Measurements from ENCODE around the gene KLK12.

The KLK12 gene

DNA sequence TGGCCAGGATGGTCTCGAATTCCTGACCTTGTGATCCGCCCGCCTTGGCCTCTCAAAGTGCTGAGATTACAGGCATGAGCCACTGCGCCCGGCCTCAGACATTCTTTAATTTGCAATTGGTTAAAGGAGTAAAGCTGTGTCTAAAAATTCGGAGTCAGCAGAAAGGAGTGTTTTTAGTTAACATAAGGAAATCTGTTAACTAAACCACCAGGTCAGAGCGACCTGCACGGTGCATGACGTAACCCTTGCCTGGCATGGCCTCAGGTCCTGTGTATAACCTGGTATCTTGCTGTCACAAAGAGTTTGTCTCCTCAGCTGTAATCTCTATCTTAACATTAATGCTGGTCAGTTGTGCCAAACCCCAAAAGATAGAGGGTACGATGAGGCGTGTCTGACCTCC is 9.5 kb upstream of the KLK12 start:
- no peak for DNase-seq

DNA sequence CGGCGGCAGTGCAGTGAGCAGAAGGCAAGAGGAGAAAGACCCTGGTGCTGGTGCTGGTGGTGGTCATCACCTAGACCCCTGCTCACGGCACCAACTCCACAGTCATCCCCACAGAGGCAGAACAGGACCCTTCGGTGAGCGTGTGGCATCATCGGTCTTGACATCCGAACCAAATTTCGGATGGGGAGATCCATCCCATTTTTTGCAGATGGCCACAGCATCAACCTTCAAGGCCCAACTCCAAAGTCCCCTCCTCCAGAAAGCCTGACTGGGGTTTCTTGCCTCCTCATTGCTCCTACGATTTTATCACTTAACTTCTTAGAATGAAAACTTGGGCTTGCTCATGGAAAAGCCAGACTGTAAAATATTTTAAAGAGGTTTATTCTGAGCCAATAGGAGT is 8.7 kb upstream of the KLK12 start:
- no peak for DNase-seq

DNA sequence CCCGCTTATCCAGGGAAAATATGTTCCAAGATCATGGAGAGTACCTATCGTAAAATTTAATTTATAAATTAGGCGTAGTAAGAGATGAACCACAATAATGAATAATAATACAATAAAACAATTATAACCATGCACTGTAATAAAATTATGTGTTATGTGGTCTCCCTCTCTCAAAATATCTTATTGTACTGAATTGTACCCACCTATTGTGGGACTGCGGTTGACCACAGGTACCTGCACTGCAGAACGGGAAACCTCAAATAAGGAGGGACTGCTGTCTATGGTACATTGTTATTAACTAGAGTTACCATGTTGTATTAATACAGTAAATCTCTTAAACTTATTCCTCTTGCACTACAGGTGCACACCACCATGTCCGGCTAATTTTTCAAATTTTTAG is 5.3 kb upstream of the KLK12 start:
- no peak for DNase-seq

DNA sequence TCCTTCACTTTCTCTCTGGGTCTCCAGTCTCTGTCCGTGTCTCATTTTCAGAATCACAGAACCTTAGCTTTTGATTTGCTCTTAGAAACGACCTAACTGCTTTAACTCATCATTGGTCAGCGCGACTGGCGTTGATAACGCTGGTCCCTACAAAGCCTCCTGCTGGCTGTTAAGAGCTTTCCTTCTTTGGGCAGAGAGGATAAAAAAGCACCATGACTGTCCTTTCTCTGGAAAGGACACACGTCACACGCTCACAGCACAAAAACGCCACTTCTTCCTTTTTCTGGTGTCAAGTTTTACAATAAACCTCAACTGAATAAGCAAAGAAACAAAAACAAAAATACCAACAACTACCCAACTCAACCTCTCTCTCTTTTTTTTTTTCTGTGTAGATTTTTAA is 1.7 kb upstream of the KLK12 start:
- DNase-seq, result no peak

DNA sequence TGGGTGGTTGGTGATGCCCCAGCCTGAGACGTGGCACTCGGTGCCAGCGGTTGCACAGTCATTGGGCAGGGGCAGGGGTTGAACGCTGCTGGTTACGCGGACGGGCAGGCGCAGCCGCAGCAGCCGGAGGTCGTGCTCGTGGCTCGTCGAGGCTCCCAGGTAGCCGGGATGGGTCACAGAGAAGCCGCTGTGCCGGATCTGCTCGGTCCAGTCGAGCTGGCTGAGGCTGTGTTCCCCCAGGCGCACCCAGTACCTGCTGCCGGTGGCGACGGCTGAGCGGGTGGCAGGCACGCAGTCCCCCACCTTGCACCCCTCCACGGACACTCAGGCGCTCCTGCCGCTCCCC is 2.9 kb downstream of the KLK12 start:
- no peak for DNase-seq

DNA sequence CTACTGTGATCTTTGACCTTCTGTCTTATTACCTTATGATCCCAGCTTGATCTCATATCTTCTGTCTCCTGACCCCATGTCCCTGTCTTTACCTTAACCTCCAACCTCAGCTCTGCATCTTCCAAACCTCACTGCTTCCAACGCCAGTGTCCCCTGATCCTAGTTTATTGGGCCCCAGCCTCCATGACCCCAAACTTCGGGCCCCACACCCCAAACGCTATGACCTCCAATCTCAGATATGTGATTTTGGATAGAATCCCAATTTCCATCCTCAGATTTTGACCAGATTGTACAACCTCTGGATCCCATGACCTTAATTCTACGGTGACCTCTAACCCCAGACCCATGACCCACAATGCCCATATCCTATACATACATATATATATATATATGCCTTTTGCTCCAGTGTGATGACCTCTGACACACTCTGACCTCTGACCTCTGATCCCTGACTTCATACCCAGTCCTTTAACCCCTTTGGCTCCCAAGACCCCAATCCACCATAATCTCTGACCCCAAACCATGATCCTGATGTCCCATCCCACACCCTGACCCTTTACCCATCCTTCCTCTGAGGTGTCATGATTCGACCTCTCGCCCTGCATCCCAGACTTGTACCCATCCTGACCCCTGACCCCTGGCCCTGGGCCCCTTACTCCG is 3.5 kb downstream of the KLK12 start:
- DNase-seq, result no peak

DNA sequence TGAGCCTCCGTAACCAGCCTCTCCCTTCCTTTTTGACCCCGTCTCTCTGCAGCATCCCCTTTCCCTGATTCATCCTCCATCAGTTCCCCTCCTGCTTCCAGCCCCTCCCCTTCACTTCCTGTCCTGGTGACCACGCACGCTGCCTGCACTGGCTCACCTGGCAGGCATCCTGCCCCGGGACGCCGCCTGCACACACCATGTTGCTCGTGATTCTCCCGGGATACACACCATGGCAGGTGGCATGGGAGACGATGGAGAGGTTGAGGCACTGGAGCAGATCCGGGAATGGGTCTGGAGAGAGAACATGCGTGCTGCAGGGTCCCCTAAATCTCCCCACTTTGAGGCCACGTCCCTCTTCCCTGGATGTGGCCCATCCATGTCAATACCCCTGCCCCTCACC is 4.2 kb downstream of the KLK12 start:
- no peak for DNase-seq

DNA sequence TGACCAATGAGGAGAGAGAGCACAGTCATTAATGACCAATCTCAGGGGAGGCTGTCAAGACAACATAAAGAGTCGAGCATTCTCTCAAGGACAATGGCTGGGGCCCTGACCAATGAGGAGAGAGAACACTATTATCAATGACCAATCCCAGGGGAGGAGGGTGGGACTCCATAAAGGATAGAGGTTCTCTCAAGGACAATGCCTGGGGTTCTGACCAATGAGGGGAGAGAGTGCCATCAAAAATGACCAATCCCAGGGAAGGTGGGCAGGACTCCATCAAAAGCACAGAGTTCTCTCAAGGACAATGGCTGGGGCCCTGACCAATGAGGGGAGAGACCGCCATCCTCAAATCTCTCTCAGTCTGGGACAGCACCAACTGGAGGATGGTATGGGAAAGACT is 5.1 kb downstream of the KLK12 start:
- DNase-seq, result no peak

DNA sequence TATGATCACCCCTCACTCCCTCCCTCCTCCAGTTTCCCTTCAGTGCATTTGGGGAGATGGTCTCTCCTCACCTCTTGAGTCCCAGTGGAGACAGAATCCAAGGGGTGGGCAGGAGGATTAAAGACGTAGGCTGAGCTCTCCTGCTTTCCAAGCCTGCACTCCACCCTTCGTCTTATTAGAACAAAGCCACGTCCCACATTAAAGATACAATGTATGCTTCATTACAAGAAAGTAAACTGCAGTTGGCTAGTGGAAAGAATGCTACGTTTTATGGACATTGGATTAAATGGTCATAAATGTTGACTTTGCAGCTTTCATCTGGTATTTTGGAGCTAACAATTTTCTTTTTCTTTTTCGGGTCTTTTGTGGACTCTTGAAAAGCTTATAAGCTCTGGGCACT is 6.9 kb downstream of the KLK12 start:
- no peak for DNase-seq

DNA sequence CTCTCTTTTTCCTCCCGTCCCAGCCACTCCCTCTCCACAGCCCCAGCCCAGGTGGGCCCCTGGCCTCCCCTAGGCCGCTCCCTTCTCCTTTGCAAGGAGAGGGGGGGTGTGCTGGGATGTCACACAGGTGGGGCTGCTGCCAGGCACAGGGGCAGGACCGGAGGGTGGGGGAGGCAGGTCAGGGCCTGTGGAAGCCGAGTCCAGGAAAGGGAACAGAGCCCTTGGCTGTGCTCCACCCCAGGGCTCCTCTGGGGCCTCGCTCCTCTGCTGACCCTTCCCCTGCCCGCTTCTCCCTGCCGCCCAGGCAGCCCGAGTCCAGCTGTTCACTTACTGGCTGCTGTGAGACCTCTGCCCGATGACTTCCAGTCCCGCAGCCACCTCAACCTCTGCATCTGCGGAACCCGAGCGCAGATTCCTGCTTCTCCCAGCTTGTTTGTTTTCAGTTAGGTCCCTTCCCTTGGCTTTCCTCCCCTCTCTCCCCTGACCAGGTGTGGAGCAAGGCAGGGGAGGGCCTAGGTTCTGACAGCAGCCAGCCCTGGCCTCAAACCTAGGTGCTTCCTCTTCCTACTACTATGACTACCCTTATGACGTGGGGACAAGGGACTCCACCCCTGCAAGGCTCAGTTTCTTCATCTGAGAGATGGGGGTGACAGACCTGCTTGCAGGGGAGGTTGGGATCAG is 7.5 kb downstream of the KLK12 start:
- no peak for DNase-seq

DNA sequence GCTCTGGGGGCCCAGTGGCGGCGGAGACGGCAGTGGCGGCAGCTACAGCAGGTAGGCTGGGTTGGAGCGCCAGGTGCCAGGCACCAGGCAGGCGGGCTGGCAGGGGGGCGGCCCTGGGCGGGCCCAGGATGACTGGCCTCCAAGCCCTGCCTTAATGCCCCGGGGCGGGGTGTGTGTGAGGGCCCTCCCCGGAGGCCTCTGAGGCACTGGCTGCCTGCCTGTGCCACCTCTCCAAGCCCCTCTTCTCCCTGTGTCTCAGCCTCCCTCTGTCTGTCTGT is 8.3 kb downstream of the KLK12 start, which contains the start of gene KLK11:
TSS of gene KLK11 (minus strand) at position 63 of the 278 bp plus-strand sequence. CDS start 985 bp downstream, outside the sequence.
- DNase-seq, result no peak

DNA sequence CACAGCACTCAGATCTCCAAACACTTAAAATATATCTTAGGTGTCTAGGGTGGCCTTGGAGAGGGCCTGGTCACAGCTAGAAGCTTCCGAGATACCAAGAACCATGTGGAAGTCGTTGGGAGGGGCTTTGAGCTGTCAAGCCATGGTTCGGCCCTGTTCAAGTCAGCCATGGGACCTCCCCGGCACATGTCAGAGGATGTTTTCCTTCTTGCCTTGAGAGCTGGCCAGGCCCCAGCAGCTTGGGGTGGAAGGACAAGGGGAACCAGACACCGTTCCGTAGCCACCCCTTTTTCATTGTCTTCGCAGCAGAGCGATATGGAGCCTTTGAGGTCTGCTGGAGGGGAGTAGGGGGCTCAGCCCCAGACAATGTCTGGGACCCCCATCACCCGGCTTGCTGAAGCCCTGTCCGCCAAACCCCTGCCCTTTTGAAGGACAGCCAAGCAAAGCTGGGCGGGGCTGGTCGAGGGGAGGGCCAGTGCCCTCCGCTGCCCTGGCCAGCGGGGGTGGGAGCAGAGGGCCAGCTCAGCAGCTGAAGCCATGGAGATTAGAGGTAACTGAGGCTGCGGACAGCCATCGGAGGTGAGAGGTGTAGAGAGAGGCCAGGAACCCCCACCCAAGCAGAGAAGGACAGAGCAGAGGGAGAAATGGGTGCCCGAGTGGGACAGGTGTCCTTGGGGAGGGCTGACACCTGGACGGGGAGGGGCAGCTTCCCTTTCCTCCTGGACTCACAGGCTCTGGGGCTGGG is 8.8 kb downstream of the KLK12 start:
- DNase-seq, result no peak

DNA sequence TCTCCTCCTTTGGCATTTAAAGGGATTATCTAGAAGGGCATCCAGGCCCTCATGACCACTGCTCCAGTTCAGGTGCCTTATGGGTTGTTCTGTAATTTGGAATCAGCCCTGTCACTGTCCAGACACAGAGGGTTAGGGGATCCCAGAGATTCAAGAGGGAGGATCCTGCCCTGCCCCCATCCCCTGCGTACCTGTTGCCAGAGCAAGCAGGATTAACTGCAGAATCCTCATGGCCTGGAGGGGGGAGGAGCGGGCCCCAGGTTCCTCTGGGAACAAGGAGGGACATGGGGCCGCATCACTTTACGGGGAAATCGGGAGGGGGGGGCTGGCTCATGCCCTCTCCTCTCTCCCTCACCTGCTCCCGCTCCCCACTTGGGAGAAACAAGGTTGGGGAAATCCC is 9.4 kb downstream of the KLK12 start:
- DNase-seq, result no peak

DNA sequence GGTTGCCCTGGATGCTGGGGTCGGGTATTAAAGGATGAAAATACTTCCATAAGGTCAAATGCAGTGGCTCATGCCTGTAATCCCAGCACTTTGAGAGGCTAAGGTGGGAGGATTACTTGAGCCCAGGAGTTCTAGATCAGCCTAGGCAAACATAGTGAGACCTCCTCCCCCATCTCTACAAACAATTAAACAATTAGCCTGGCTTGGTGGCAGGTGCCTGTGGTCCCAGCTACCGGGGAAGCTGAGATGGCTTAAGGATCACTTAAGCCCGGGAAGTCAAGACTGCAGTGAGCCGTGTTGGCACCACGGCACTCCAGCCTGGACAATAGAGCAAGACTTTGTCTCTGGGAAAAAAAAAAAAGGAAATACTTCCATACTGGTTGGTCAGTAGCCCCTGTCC is 9.9 kb downstream of the KLK12 start:
- DNase-seq, result no peak

DNA sequence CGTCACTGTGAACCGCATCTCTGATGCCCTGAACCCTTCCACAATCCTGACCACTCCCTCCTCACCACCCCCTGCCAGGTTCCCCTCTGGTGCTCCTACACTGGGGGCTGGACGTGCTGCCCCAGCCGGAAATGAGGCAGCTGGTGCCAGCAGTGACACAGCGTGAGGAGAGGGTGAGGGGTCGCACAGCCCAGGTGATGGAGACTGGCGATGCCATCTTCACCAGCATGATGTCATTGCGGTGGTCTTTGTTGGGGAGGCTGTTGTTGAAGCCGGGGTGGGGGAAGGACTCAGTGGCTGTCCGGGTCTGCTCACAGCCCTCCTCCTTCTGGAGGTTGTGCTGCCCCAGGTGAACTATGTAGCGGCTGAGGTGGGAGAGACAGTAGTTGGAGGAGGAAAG is 10.9 kb downstream of the KLK12 start:
- DNase-seq, result no peak

DNA sequence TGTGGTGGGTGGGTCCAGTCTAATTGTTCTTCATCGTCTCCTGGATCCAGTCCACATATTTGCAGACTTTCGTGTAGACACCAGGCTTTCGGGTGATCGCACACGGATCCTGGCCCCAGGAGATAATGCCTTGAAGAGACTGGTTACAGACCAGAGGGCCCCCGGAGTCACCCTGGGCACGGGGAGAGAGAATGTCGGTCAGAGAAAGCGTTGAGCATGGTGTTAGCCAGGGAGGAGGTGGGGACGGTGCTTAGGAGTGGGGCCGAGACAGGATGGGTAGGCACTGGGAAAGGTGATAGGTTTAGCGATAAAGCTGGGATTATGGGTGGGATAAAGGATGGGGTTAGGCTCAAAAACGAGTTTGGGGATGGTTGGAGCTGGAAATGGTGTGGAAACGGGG is 12.3 kb downstream of the KLK12 start:
- no peak for DNase-seq

DNA sequence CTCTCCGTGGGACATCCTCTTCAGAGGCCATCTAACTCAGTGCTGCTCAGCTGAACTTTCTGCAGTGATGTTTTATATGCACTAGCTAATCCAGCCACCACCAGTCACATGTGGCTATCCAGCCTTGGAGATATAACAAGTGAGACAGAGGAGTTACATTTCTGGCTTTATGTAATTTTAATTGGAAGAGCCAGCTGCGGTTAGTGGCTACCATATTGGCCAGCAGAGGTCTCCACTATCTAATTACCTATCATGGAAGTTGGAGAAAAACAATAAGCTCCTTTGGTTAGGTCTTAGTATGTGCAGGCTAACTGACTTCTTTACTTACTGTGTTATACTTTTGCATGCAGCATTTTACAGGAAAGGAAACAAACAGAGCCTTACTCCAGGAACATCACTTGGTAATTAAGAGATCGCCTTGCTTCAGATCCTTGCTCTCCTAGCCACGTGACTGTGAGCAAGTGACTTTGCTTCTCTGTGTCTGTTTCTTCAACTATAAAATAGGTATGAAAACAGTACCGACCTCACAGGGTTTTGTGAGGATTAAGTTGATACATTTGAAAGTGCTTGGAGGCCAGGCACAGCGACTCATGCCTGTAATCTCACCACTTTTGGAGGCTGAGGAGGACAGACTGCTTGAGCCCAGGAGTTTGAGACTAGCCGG is 13.7 kb downstream of the KLK12 start:
- peak; percentile 28 for DNase-seq

DNA sequence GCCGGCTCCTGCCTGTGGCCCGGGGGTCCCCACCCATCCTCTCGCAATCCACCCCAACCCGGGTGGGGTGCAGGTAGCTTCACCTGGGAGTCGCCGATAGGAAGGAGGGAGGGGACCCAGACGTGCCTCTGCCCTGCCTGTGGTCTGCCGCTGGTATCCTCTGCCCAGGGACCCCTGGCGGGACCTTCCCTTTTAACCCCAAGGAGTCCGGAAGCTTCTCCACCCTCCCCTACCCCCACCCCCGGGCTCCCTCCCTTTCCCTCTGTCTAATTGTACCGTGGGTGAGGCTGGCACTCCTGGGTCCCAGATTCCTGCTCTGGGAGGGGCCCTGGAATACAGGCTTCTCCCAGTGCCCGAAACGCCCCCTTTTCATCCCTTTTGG is 15.3 kb downstream of the KLK12 start, which contains the start of gene KLK10:
TSS of gene KLK10 (minus strand) at position 166 of the 382 bp plus-strand sequence. CDS start 579 bp downstream, outside the sequence.
- no peak for DNase-seq

DNA sequence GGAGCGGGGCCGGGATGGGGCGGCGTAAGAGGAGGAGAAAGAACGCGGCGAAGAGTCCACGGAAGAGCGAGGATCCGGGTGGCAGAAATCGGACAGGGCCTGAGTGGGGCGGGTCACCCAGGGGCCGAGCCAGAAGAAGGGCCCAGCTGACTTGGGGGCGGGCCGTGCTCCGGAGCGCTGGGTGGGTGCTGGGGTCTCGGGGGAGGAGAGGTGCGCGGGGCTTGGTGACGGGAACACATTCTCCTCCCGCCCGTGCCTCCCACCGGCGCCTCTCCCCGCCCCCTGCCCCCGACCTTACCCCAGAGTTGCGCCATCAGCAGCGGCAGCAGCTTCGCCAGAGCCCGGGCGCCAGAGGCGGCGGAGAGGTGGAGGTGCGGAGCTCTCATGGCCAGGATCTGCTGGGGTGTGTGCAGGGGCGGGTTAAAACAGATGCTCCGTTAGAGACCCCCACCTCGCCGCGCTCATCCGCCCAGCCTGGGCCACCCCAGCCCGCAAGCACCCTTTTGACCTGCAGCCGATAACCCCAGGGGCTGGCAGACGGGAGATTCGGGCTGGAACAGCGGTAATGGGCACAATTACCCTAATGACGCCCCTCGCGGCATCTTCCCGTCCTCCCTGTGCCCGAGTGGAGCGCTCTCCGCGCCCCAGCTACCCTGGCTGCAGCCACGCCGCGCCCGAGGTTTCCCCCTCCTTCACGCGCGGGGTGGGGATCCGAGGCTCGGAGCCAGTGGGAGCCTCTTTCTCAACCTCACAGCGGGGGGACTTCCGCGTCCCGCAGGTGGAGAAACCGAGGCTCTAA is 15.9 kb downstream of the KLK12 start:
- no peak for DNase-seq

DNA sequence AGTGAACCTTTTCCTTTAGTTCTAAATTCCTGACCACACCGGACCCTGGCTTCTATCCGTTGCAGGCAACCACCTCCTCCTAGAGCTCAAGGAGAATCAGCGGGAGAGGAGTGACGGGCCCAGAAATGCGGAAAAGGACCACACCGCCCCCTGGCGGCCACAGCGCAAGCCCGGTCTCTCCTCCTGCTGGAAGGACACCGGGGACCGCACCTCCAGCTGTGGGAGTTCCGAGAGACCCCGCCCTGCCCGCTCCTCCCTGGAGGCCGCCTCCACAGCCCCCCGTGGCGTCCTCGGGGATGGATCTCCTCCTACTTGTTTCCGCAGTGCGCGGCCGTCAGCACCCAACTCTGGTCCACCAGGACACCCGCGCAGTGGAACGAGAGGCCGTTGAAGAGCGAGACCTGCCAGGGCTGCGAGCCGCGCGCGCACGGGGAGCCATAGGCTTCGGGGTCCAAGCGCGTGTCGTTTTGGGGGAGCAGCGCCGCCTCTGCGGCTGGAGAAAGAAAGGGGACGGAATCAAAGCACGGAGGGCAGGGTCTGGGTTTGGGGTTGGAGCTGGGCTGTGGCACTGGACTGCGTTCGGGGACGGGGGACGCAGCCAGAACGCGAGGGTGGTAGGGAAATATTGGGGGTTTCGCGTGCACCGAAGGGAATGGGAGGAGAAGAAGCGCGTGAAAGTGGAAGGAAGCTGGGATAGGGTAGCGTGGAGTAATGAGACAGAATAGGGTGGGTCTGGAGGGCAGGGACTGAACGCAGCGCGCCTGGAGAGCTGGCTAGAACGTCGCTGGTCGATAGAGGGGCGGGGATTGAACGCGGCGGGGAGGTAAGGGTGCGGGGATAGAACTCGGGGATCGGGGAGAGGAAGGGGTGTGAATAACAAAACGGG is 17.8 kb downstream of the KLK12 start:
- DNase-seq, result no peak

DNA sequence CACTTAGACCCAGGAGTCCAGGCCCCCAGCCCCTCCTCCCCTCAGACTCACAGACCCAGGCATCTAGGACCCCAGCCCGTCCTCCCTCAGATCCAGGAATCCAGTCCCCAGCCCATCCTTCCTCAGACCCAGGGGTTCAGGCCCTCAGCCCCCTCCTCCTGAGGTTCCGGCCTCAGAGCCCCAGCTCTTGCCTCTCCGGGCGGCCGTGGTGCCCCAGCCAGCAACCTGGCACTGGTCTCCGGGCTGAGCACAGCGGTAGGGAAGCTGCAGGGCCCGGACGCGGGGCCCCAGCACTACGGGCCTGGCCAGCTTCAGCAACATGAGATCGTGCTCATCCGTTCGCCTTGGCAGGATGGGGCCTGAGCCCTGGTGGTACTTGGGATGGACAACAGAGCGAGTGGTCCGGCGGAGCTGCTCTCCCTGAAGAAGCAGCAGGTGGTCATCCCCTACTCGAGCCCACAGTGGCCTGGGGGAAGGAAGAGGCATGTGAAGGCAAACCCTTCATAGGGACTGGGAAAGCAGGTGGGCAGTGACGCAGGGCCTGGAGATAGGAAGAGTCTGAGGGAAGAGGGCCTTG is 19.0 kb downstream of the KLK12 start:
- no peak for DNase-seq

DNA sequence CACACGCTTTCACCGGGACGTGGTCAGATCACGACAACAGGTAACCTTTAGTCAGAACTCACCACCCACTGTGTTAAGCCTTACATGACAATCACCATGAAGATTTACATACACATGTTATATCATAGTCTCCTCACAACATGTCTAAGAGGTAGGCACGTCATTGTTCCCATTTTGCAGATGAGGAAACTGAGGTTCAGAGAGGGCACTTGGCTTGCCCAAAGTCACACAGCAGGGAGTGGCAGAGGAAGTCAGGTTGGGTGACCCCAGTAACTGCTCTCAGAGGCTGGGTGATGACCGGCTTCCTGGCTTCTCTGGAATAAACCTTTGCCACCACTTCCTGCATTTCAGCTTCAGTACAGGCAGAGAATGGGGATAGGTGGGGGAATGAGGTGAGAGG is 20.6 kb downstream of the KLK12 start:
- no peak for DNase-seq
